Vagina (tissue), 2 donors: ENCODE measurements around the gene PTPRK.

Source experiments
- CTCF ChIP-seq, 3 experiments: fragments of 450-650 bp in 2 of 3; fragments of 200-600 bp in 1 of 3; sonication (generic) in 1 of 3; IDR thresholded peaks; one replicate each; pipeline ENCODE4 v1.5.1; 2017 to 2019; ENCODE audit warnings: antibody characterized with exemption in 3 of 3, mild to moderate bottlenecking in 2 of 3, moderate library complexity in 2 of 3
- POLR2A ChIP-seq, 2 donors: fragments of 450-650 bp; IDR thresholded peaks; one replicate each; pipeline ENCODE4 v1.6.1; 2017; ENCODE audit warnings: antibody characterized with exemption in 2 of 2, mild to moderate bottlenecking in 2 of 2, moderate library complexity in 2 of 2
- POLR2AphosphoS5 ChIP-seq, 2 donors: sonication (generic); formaldehyde crosslinking; IDR thresholded peaks; one replicate each; pipeline ENCODE4 v1.9.0; 2017; ENCODE audit warnings: antibody characterized with exemption in 2 of 2, mild to moderate bottlenecking in 2 of 2, low read depth in 1 of 2; ENCODE audit not compliant: insufficient read depth in 1 of 2

- TF ChIP-seq CTCF (IDR thresholded peaks at IDR 0.05) (no peak), POLR2AphosphoS5 (IDR thresholded peaks at IDR 0.05; ENCODE audit: insufficient read depth in 1 of 2, low read depth in 1 of 2) (no peak), POLR2A (IDR thresholded peaks at IDR 0.05) (no peak)
These were observed 197.4 kb downstream of the PTPRK start for GRCh38 chr6:128323011-128323410.
